K562 (cell line): ENCODE measurements around the gene CFAP97D1. TPM values are rescaled to one million over a fixed set of nuclear protein-coding genes. Genes with fewer than 3 reads are reported as not detected.

Experiments used
- ATAC-seq: fragments of 200-7000 bp; cut with Tn5 transposase; 3 replicates; pipeline ENCODE4 v1.9.1; 2020; ENCODE audit warnings: moderate library complexity
- BruUV-seq: library from RNA; stranded (reverse); fragments of 400-500 nt; replicated peaks from 2 replicates; lab custom pipeline; 2021; lab: Mats Ljungman, UMichigan
- CTCF ChIA-PET: fragments of 300-600 bp; formaldehyde crosslinking; extraction: SDS; loops from one replicate; lab custom pipeline; 2021; ENCODE audit warnings: low intra/inter-chr PET ratio; lab: Yijun Ruan, JAX
- POLR2A ChIA-PET: fragments of 300-600, 350-650 bp; sonication (Branson Sonifier 250); formaldehyde crosslinking; extraction: SDS; loops from one replicate; lab custom pipeline; 2021; ENCODE audit warnings: antibody characterized with exemption, inconsistent platforms; lab: Yijun Ruan, JAX
- DNase-seq, 4 experiments: peaks; one replicate each; pipeline versions ENCODE4 v3.0.0 to v3.0.0-alpha.2; 2011 to 2018; ENCODE audit warnings: low spot score in 3 of 4, mixed read lengths in 3 of 4; ENCODE audit errors: extremely low read depth in 1 of 4
- FAIRE-seq: peaks from 2 replicates; lab custom pipeline; 2011; peaks lifted over from hg19 to GRCh38; lab: Jason Lieb, UNC
- H2AFZ ChIP-seq: 2 replicates; pipeline ENCODE4 v1.6.0; 2011; ENCODE audit warnings: low read depth, low read length, control low read depth, inconsistent platforms
- H3K27ac ChIP-seq: fragments of 200-600 bp; 3 replicates; pipeline ENCODE4 v1.8.0; 2011; ENCODE audit warnings: low read depth, mild to moderate bottlenecking, control low read depth, inconsistent platforms, low read length, moderate library complexity, mixed read lengths; ENCODE audit errors: extremely low read depth
- H3K27me3 ChIP-seq, 2 experiments: fragments of 300-600 bp in 1 of 2; 2 replicates in 1 of 2; 3 replicates in 1 of 2; pipeline versions ENCODE4 v1.6.0 to v1.8.0; 2011; ENCODE audit warnings: inconsistent platforms in 2 of 2, low read length in 2 of 2, mild to moderate bottlenecking in 1 of 2, mixed read lengths in 1 of 2, moderate library complexity in 1 of 2; ENCODE audit not compliant: control insufficient read depth in 2 of 2, insufficient read depth in 2 of 2
- H3K36me3 ChIP-seq: fragments of 300-600 bp; 3 replicates; pipeline ENCODE4 v1.8.0; 2011; ENCODE audit warnings: mild to moderate bottlenecking, low read length, inconsistent platforms; ENCODE audit not compliant: control insufficient read depth, insufficient read depth
- H3K4me1 ChIP-seq, 2 experiments: fragments of 200-600 bp in 1 of 2; replicated peaks in 1 of 2; 2 replicates in 1 of 2; 3 replicates in 1 of 2; pipeline versions ENCODE4 v1.5.1 to v1.8.0; 2011; ENCODE audit warnings: inconsistent platforms in 2 of 2, low read length in 2 of 2, mild to moderate bottlenecking in 1 of 2, mixed read lengths in 1 of 2, moderate library complexity in 1 of 2; ENCODE audit not compliant: control insufficient read depth in 2 of 2, insufficient read depth in 2 of 2
- H3K4me2 ChIP-seq: 2 replicates; pipeline ENCODE4 v1.6.1; 2011; ENCODE audit warnings: low read length, control low read depth, inconsistent platforms, mixed read lengths; ENCODE audit not compliant: insufficient read depth
- H3K4me3 ChIP-seq: fragments of 200-600 bp; sonication (generic), shearing (Covaris generic); 2 replicates; pipeline ENCODE4 v1.5.1; 2016; ENCODE audit warnings: control low read depth, inconsistent platforms
- H3K79me2 ChIP-seq: fragments of 200-600 bp; 3 replicates; pipeline ENCODE4 v1.8.0; 2011; ENCODE audit warnings: low read length, inconsistent platforms; ENCODE audit not compliant: control insufficient read depth, insufficient read depth
- H3K9ac ChIP-seq, 2 experiments: 2 replicates each; pipeline versions ENCODE4 v1.6.0 to v1.6.1; 2011; ENCODE audit warnings: low read depth in 2 of 2, low read length in 2 of 2, control low read depth in 1 of 2, inconsistent platforms in 1 of 2, mild to moderate bottlenecking in 1 of 2, mixed read lengths in 1 of 2; ENCODE audit not compliant: insufficient read depth in 1 of 2
- H3K9me1 ChIP-seq: one replicate; pipeline ENCODE4 v1.6.0; 2011; ENCODE audit warnings: inconsistent platforms, mild to moderate bottlenecking, low read length, moderate library complexity; ENCODE audit not compliant: control insufficient read depth, insufficient read depth
- H3K9me3 ChIP-seq: replicated peaks from 2 replicates; pipeline ENCODE4 v1.5.1; 2011; ENCODE audit warnings: low read depth, low read length, inconsistent platforms; ENCODE audit not compliant: control insufficient read depth, insufficient read depth
- H4K20me1 ChIP-seq: replicated peaks from 2 replicates; pipeline ENCODE4 v1.6.1; 2011; ENCODE audit warnings: low read length, inconsistent platforms, mixed read lengths; ENCODE audit not compliant: control insufficient read depth, insufficient read depth
- CAMTA2 ChIP-seq: fragments of 250-450 bp; sonication (Bioruptor Pico); conservative IDR thresholded peaks from 2 replicates; pipeline ENCODE4 v1.5.1; 2022
- ETV5 ChIP-seq: sonication (generic); formaldehyde crosslinking; IDR thresholded peaks from 2 replicates; pipeline ENCODE4 v1.4.0; 2020; ENCODE audit warnings: low read depth, mild to moderate bottlenecking, missing genetic modification reagents
- NR2F6 ChIP-seq: fragments of 450-650 bp; formaldehyde crosslinking; IDR thresholded peaks from 2 replicates; pipeline ENCODE4 v1.4.0; 2020; ENCODE audit warnings: mild to moderate bottlenecking
- PBX2 ChIP-seq, 2 experiments: IDR thresholded peaks in 1 of 2; conservative IDR thresholded peaks in 1 of 2; 2 replicates each; pipeline ENCODE4 v1.6.1; 2016; ENCODE audit warnings: low read depth in 2 of 2, mild to moderate bottlenecking in 1 of 2, missing compliant biosample characterization in 1 of 2, missing genetic modification characterization in 1 of 2, moderate library complexity in 1 of 2
- SAP30 ChIP-seq: fragments of 200-600 bp; sonication (generic); IDR thresholded peaks from 2 replicates; pipeline ENCODE4 v1.6.1; 2012; ENCODE audit warnings: borderline replicate concordance, low read depth, mild to moderate bottlenecking, moderate library complexity, low read length, control low read depth, inconsistent platforms; ENCODE audit not compliant: insufficient read depth, poor library complexity, severe bottlenecking
- ZNF253 ChIP-seq: fragments of 250-450 bp; sonication (Bioruptor Pico); conservative IDR thresholded peaks from 2 replicates; pipeline ENCODE4 v1.6.1; 2021; ENCODE audit warnings: mild to moderate bottlenecking
- WGBS: fragments of 100-300 bp; shearing (Covaris generic); methylation state at CpG from one replicate; pipeline ENCODE4 v1.1.6; 2016; ENCODE audit warnings: low coverage, mixed read lengths; ENCODE audit not compliant: insufficient coverage; ENCODE audit errors: missing lambda C conversion rate; 5-methylcytosine and 5-hydroxymethylcytosine counted together
- in situ Hi-C: fragments of 300-500 bp; cut with MboI; formaldehyde crosslinking; loops from 4 replicates; pipeline ENCODE4 v1.15.0; 2018; ENCODE audit warnings: inconsistent platforms, mixed read lengths
- intact Hi-C: fragments of 100-400 bp; cut with micrococcal nuclease; formaldehyde crosslinking; loops from 2 replicates; pipeline ENCODE4 v1.14.2; 2022
- polyA plus RNA-seq, 8 experiments: library from polyadenylated mRNA; depleted of rRNA in 4 of 8; stranded (reverse) in 5 of 8; unstranded in 3 of 8; fragments of >200 nt; fragmentation: Nextera tagmentation in 2 of 8; fragmentation: Illumina TruSeq in 1 of 8; extraction: Ambion mirVana in 2 of 8; extraction: Trizol in 1 of 8; gene quantifications; 2 replicates each; pipeline versions ENCODE4 v1.2.1 to v1.2.3, GENCODE V29; 2011 to 2014; ENCODE audit warnings: inconsistent platforms in 1 of 8, missing spikeins in 1 of 8
- total RNA-seq, 7 experiments: library from RNA; depleted of rRNA in 6 of 7; stranded (reverse); fragments of >200 nt in 6 of 7; fragmentation: Illumina TruSeq in 2 of 7; extraction: Trizol in 2 of 7; gene quantifications; 2 replicates each; pipeline versions ENCODE4 v1.2.1 to v1.2.3, GENCODE V29; 2011 to 2021; ENCODE audit warnings: low replicate concordance in 1 of 7

CFAP97D1 gene
- total and polyA plus RNA-seq, 9 of the 15 experiments (the other 6 are each of a cell fraction or from before 2014, with no cell fraction given) = not detected

- Histone ChIP-seq H3K27ac (no peak overlapping the region), H3K4me1 (no peaks in the 10 kb centered on the region), H3K79me2 (no peaks in the 10 kb centered on the region), H3K27me3 (peaks cover 19 to 58% of the 10 kb centered on the region in 2 experiments), H3K4me3 (no peak overlapping the region)
- POLR2A ChIA-PET = interaction anchor here (0.8 to 1.2 kb wide), 3 partner anchors 14 to 115 kb away, joined by 3 read pairs; no protein-coding TSS in a partner anchor
- FAIRE-seq (no peak), ATAC-seq (no peak)
- intact Hi-C loops = no loop called here
- 0% methylated on average over 6 of the region's 6 CpGs for WGBS
- no peak for TF ChIP-seq ETV5 (CRISPR knock-in tag)
- TF ChIP-seq CAMTA2 (CRISPR knock-in tag) = no peak
- TF ChIP-seq ZNF253 (CRISPR knock-in tag) = no peak
- TF ChIP-seq SAP30 = no peak
- TF ChIP-seq NR2F6 (CRISPR knock-in tag) = no peak
- no peak for TF ChIP-seq PBX2 (CRISPR knock-in tag; IDR thresholded peaks at IDR 0.05; ENCODE audit: low read depth)
- TF ChIP-seq PBX2 (tag; conservative IDR thresholded peaks at IDR 0.05; ENCODE audit: low read depth) = no peak
- TF ChIP-seq, all 486 proteins: peak for 0
- no TSS peak for BruUV-seq
- Histone ChIP-seq H3K9me1 (no peaks in the 10 kb centered on the region), H3K9ac (no peak overlapping the region), H3K4me2 (no peak overlapping the region), H3K36me3 (no peaks in the 10 kb centered on the region), H2AFZ (no peak overlapping the region), H3K9me3 (no peaks in the 10 kb centered on the region), H4K20me1 (no peaks in the 10 kb centered on the region)
- CTCF ChIA-PET = no interaction called here
- in situ Hi-C loops = no loop called here
- DNase-seq = no peak
These were observed 34.7 kb upstream of the CFAP97D1 start for GRCh38 chr17:43745541-43745940.
